Panc1 (cell line): ENCODE data around the gene PLEKHA7.

Experiments used
- CTCF ChIP-seq: fragments of 450-650 bp; IDR thresholded peaks from 2 replicates; pipeline ENCODE4 v1.5.1; 2017; ENCODE audit warnings: mild to moderate bottlenecking
- TCF7L2 ChIP-seq: IDR thresholded peaks from 2 replicates; pipeline ENCODE4 v1.6.1; 2011; ENCODE audit warnings: mild to moderate bottlenecking, low read depth, low read length, inconsistent platforms

GRCh38 chr11:16799221-16799620 is 215.0 kb downstream of the PLEKHA7 start:
- TF ChIP-seq CTCF, result no peak
- no peak for TF ChIP-seq TCF7L2
